K562 (cell line): ENCODE results near the gene EIF2S2. TPM values are rescaled to one million over a fixed set of nuclear protein-coding genes. Genes with fewer than 3 reads are reported as not detected.

Experiments
- ATAC-seq: fragments of 200-7000 bp; cut with Tn5 transposase; 3 replicates; pipeline ENCODE4 v1.9.1; 2020; ENCODE audit warnings: moderate library complexity
- BruUV-seq: library from RNA; stranded (reverse); fragments of 400-500 nt; replicated peaks from 2 replicates; lab custom pipeline; 2021; lab: Mats Ljungman, UMichigan
- CTCF ChIA-PET: fragments of 300-600 bp; formaldehyde crosslinking; extraction: SDS; loops from one replicate; lab custom pipeline; 2021; ENCODE audit warnings: low intra/inter-chr PET ratio; lab: Yijun Ruan, JAX
- POLR2A ChIA-PET: fragments of 300-600, 350-650 bp; sonication (Branson Sonifier 250); formaldehyde crosslinking; extraction: SDS; loops from one replicate; lab custom pipeline; 2021; ENCODE audit warnings: antibody characterized with exemption, inconsistent platforms; lab: Yijun Ruan, JAX
- DNase-seq, 4 experiments: peaks; one replicate each; pipeline versions ENCODE4 v3.0.0 to v3.0.0-alpha.2; 2011 to 2018; ENCODE audit warnings: low spot score in 3 of 4, mixed read lengths in 3 of 4; ENCODE audit errors: extremely low read depth in 1 of 4
- FAIRE-seq: peaks from 2 replicates; lab custom pipeline; 2011; peaks lifted over from hg19 to GRCh38; lab: Jason Lieb, UNC
- H2AFZ ChIP-seq: 2 replicates; pipeline ENCODE4 v1.6.0; 2011; ENCODE audit warnings: low read depth, low read length, control low read depth, inconsistent platforms
- H3K27ac ChIP-seq: fragments of 200-600 bp; 3 replicates; pipeline ENCODE4 v1.8.0; 2011; ENCODE audit warnings: low read depth, mild to moderate bottlenecking, control low read depth, inconsistent platforms, low read length, moderate library complexity, mixed read lengths; ENCODE audit errors: extremely low read depth
- H3K27me3 ChIP-seq, 2 experiments: fragments of 300-600 bp in 1 of 2; 2 replicates in 1 of 2; 3 replicates in 1 of 2; pipeline versions ENCODE4 v1.6.0 to v1.8.0; 2011; ENCODE audit warnings: inconsistent platforms in 2 of 2, low read length in 2 of 2, mild to moderate bottlenecking in 1 of 2, mixed read lengths in 1 of 2, moderate library complexity in 1 of 2; ENCODE audit not compliant: control insufficient read depth in 2 of 2, insufficient read depth in 2 of 2
- H3K36me3 ChIP-seq: fragments of 300-600 bp; 3 replicates; pipeline ENCODE4 v1.8.0; 2011; ENCODE audit warnings: mild to moderate bottlenecking, low read length, inconsistent platforms; ENCODE audit not compliant: control insufficient read depth, insufficient read depth
- H3K4me1 ChIP-seq, 2 experiments: fragments of 200-600 bp in 1 of 2; replicated peaks in 1 of 2; 2 replicates in 1 of 2; 3 replicates in 1 of 2; pipeline versions ENCODE4 v1.5.1 to v1.8.0; 2011; ENCODE audit warnings: inconsistent platforms in 2 of 2, low read length in 2 of 2, mild to moderate bottlenecking in 1 of 2, mixed read lengths in 1 of 2, moderate library complexity in 1 of 2; ENCODE audit not compliant: control insufficient read depth in 2 of 2, insufficient read depth in 2 of 2
- H3K4me2 ChIP-seq: 2 replicates; pipeline ENCODE4 v1.6.1; 2011; ENCODE audit warnings: low read length, control low read depth, inconsistent platforms, mixed read lengths; ENCODE audit not compliant: insufficient read depth
- H3K4me3 ChIP-seq: fragments of 200-600 bp; sonication (generic), shearing (Covaris generic); 2 replicates; pipeline ENCODE4 v1.5.1; 2016; ENCODE audit warnings: control low read depth, inconsistent platforms
- H3K79me2 ChIP-seq: fragments of 200-600 bp; 3 replicates; pipeline ENCODE4 v1.8.0; 2011; ENCODE audit warnings: low read length, inconsistent platforms; ENCODE audit not compliant: control insufficient read depth, insufficient read depth
- H3K9ac ChIP-seq, 2 experiments: 2 replicates each; pipeline versions ENCODE4 v1.6.0 to v1.6.1; 2011; ENCODE audit warnings: low read depth in 2 of 2, low read length in 2 of 2, control low read depth in 1 of 2, inconsistent platforms in 1 of 2, mild to moderate bottlenecking in 1 of 2, mixed read lengths in 1 of 2; ENCODE audit not compliant: insufficient read depth in 1 of 2
- H3K9me1 ChIP-seq: one replicate; pipeline ENCODE4 v1.6.0; 2011; ENCODE audit warnings: inconsistent platforms, mild to moderate bottlenecking, low read length, moderate library complexity; ENCODE audit not compliant: control insufficient read depth, insufficient read depth
- H3K9me3 ChIP-seq: replicated peaks from 2 replicates; pipeline ENCODE4 v1.5.1; 2011; ENCODE audit warnings: low read depth, low read length, inconsistent platforms; ENCODE audit not compliant: control insufficient read depth, insufficient read depth
- H4K20me1 ChIP-seq: replicated peaks from 2 replicates; pipeline ENCODE4 v1.6.1; 2011; ENCODE audit warnings: low read length, inconsistent platforms, mixed read lengths; ENCODE audit not compliant: control insufficient read depth, insufficient read depth
- CBX1 ChIP-seq: sonication (generic); IDR thresholded peaks from 2 replicates; pipeline ENCODE4 v1.6.1; 2016; ENCODE audit warnings: antibody characterized with exemption, low read depth, mild to moderate bottlenecking
- CHCHD3 ChIP-seq: fragments of 250-450 bp; sonication (Bioruptor Pico); IDR thresholded peaks from 2 replicates; pipeline ENCODE4 v2.1.2; 2022; ENCODE audit warnings: mild to moderate bottlenecking
- HDAC1 ChIP-seq, 2 experiments: fragments of 450-650 bp; IDR thresholded peaks; 2 replicates each; pipeline ENCODE4 v1.6.1; 2016 to 2017; ENCODE audit warnings: inconsistent platforms in 1 of 2, mild to moderate bottlenecking in 1 of 2, moderate library complexity in 1 of 2
- NFRKB ChIP-seq: fragments of 450-650 bp; IDR thresholded peaks from 2 replicates; pipeline ENCODE4 v1.6.1; 2016; ENCODE audit warnings: low read depth
- NFYB ChIP-seq: IDR thresholded peaks from 2 replicates; pipeline ENCODE4 v1.6.1; 2011; ENCODE audit warnings: mild to moderate bottlenecking, moderate library complexity; ENCODE audit not compliant: insufficient read length; ENCODE audit errors: extremely low read depth
- PHB2 ChIP-seq: fragments of 450-650 bp; IDR thresholded peaks from 2 replicates; pipeline ENCODE4 v1.6.1; 2017; ENCODE audit warnings: low read depth
- POLR2A ChIP-seq: fragments of 450-650 bp; conservative IDR thresholded peaks from 2 replicates; pipeline ENCODE4 v1.6.1; 2016
- POLR2B ChIP-seq: fragments of 450-650 bp; IDR thresholded peaks from 2 replicates; pipeline ENCODE4 v1.6.1; 2018; ENCODE audit warnings: low read depth; ENCODE audit not compliant: partially characterized antibody
- TEAD2 ChIP-seq: fragments of 450-650 bp; IDR thresholded peaks from 2 replicates; pipeline ENCODE4 v1.6.1; 2016; ENCODE audit warnings: missing genetic modification characterization, control low read depth, missing compliant biosample characterization
- XRCC5 ChIP-seq: fragments of 200-400 bp; formaldehyde crosslinking; IDR thresholded peaks from 2 replicates; pipeline ENCODE4 v1.6.1; 2017; ENCODE audit warnings: low read depth, mild to moderate bottlenecking, low read length
- ZNF780A ChIP-seq: fragments of 250-450 bp; sonication (Bioruptor Pico); IDR thresholded peaks from 2 replicates; pipeline ENCODE4 v1.5.0; 2021; ENCODE audit warnings: mild to moderate bottlenecking
- WGBS: fragments of 100-300 bp; shearing (Covaris generic); methylation state at CpG from one replicate; pipeline ENCODE4 v1.1.6; 2016; ENCODE audit warnings: low coverage, mixed read lengths; ENCODE audit not compliant: insufficient coverage; ENCODE audit errors: missing lambda C conversion rate; 5-methylcytosine and 5-hydroxymethylcytosine counted together
- in situ Hi-C: fragments of 300-500 bp; cut with MboI; formaldehyde crosslinking; loops from 4 replicates; pipeline ENCODE4 v1.15.0; 2018; ENCODE audit warnings: inconsistent platforms, mixed read lengths
- intact Hi-C: fragments of 100-400 bp; cut with micrococcal nuclease; formaldehyde crosslinking; loops from 2 replicates; pipeline ENCODE4 v1.14.2; 2022
- polyA plus RNA-seq, 8 experiments: library from polyadenylated mRNA; depleted of rRNA in 4 of 8; stranded (reverse) in 5 of 8; unstranded in 3 of 8; fragments of >200 nt; fragmentation: Nextera tagmentation in 2 of 8; fragmentation: Illumina TruSeq in 1 of 8; extraction: Ambion mirVana in 2 of 8; extraction: Trizol in 1 of 8; gene quantifications; 2 replicates each; pipeline versions ENCODE4 v1.2.1 to v1.2.3, GENCODE V29; 2011 to 2014; ENCODE audit warnings: inconsistent platforms in 1 of 8, missing spikeins in 1 of 8
- total RNA-seq, 7 experiments: library from RNA; depleted of rRNA in 6 of 7; stranded (reverse); fragments of >200 nt in 6 of 7; fragmentation: Illumina TruSeq in 2 of 7; extraction: Trizol in 2 of 7; gene quantifications; 2 replicates each; pipeline versions ENCODE4 v1.2.1 to v1.2.3, GENCODE V29; 2011 to 2021; ENCODE audit warnings: low replicate concordance in 1 of 7
- TF ChIP-seq, protein P1 (sequence below): fragments of 200-600 bp; sonication (generic); IDR thresholded peaks from one replicate; pipeline ENCODE4 v1.6.1; 2012; ENCODE audit warnings: mild to moderate bottlenecking, low read depth, low read length, inconsistent platforms

Gene EIF2S2
- total and polyA plus RNA-seq, 9 of the 15 experiments (the other 6 are each of a cell fraction or from before 2014, with no cell fraction given) = 79.7 to 220 (median 154) TPM

DNA sequence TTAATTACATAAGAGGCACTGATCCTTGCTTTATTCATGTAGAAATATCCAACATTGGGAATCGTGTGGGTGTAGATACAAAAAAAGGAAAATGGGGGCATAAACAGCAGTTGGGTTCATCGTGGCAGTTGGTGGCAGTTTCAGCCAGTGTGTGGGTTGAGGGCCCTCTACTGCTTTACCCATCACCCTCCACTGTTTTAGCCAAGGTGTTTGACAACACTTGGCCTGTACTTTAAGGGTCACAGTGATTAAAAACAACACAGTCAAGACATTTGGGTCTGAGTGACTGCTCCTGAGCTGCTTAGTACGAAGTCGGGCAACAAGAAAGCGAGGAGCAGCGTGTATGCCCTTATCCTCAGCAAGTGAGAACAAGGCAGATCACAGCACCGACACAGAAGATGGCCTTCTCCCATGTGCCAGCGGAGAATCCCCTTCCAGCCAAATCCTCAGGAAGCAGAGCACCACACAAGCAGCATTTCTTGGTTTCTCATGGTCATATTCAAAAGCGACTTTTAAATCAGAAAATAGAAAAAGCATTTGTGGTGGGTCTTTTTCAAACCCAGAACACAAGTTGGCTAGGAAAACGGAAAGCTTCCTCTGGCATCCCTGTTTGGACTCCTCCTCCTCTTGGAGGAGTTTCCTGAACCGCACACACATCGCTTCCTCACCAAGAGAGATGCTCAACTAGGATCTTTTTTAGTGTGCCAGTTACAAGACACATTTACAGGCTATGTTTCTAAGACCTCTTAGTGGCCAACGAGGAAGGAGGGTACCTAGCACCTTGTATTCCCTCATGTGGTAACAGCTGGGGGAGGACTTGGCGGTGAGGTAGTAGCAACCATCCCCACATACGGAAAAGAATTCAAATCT lies 23.5 kb downstream of the EIF2S2 start:
- DNase-seq (no peak), FAIRE-seq (no peak), ATAC-seq (no peak)
- WGBS = 90% methylated on average over 15 of the region's 15 CpGs
- no peak overlapping the region for H2AFZ ChIP-seq
- ChIA-PET CTCF (no interaction called here), POLR2A (interaction anchor here (0.9 to 4.2 kb wide), 4 partner anchors 9 to 20 kb away, joined by 3 to 17 read pairs (median 6); no protein-coding TSS in a partner anchor)
- no peaks in the 10 kb centered on the region for H3K27me3 ChIP-seq
- H3K79me2 ChIP-seq = peaks cover 36% of the 10 kb centered on the region
- H4K20me1 ChIP-seq = peaks cover 21% of the 10 kb centered on the region; the same call in 1 of the 2 replicates
- H3K9me3 ChIP-seq = no peaks in the 10 kb centered on the region
- no peaks in the 10 kb centered on the region for H3K9me1 ChIP-seq
- peaks cover 21 to 30% of the 10 kb centered on the region in 2 experiments for H3K4me1 ChIP-seq
- peaks cover 81% of the 10 kb centered on the region for H3K36me3 ChIP-seq
- no peak overlapping the region for H3K4me2 ChIP-seq
- intact Hi-C loops (no loop called here), in situ Hi-C loops (no loop called here)
- peak overlapping the region; percentile 23; the same call in 1 of the 3 replicates for H3K27ac ChIP-seq
- no peak overlapping the region for H3K9ac ChIP-seq
- no TSS peak for BruUV-seq
- no peak overlapping the region for H3K4me3 ChIP-seq
- TF ChIP-seq CBX1 (no peak), NFRKB (no peak), TEAD2 (tag) (no peak), POLR2A (peak; percentile 51; the same call in 1 of the 2 replicates), HDAC1 (IDR thresholded peaks at IDR 0.05) (no peak), CHCHD3 (CRISPR knock-in tag) (no peak), PHB2 (no peak), ZNF780A (no peak), NFYB (no peak), POLR2B (peak; percentile 23), XRCC5 (no peak)
- TF ChIP-seq, protein P1, sequence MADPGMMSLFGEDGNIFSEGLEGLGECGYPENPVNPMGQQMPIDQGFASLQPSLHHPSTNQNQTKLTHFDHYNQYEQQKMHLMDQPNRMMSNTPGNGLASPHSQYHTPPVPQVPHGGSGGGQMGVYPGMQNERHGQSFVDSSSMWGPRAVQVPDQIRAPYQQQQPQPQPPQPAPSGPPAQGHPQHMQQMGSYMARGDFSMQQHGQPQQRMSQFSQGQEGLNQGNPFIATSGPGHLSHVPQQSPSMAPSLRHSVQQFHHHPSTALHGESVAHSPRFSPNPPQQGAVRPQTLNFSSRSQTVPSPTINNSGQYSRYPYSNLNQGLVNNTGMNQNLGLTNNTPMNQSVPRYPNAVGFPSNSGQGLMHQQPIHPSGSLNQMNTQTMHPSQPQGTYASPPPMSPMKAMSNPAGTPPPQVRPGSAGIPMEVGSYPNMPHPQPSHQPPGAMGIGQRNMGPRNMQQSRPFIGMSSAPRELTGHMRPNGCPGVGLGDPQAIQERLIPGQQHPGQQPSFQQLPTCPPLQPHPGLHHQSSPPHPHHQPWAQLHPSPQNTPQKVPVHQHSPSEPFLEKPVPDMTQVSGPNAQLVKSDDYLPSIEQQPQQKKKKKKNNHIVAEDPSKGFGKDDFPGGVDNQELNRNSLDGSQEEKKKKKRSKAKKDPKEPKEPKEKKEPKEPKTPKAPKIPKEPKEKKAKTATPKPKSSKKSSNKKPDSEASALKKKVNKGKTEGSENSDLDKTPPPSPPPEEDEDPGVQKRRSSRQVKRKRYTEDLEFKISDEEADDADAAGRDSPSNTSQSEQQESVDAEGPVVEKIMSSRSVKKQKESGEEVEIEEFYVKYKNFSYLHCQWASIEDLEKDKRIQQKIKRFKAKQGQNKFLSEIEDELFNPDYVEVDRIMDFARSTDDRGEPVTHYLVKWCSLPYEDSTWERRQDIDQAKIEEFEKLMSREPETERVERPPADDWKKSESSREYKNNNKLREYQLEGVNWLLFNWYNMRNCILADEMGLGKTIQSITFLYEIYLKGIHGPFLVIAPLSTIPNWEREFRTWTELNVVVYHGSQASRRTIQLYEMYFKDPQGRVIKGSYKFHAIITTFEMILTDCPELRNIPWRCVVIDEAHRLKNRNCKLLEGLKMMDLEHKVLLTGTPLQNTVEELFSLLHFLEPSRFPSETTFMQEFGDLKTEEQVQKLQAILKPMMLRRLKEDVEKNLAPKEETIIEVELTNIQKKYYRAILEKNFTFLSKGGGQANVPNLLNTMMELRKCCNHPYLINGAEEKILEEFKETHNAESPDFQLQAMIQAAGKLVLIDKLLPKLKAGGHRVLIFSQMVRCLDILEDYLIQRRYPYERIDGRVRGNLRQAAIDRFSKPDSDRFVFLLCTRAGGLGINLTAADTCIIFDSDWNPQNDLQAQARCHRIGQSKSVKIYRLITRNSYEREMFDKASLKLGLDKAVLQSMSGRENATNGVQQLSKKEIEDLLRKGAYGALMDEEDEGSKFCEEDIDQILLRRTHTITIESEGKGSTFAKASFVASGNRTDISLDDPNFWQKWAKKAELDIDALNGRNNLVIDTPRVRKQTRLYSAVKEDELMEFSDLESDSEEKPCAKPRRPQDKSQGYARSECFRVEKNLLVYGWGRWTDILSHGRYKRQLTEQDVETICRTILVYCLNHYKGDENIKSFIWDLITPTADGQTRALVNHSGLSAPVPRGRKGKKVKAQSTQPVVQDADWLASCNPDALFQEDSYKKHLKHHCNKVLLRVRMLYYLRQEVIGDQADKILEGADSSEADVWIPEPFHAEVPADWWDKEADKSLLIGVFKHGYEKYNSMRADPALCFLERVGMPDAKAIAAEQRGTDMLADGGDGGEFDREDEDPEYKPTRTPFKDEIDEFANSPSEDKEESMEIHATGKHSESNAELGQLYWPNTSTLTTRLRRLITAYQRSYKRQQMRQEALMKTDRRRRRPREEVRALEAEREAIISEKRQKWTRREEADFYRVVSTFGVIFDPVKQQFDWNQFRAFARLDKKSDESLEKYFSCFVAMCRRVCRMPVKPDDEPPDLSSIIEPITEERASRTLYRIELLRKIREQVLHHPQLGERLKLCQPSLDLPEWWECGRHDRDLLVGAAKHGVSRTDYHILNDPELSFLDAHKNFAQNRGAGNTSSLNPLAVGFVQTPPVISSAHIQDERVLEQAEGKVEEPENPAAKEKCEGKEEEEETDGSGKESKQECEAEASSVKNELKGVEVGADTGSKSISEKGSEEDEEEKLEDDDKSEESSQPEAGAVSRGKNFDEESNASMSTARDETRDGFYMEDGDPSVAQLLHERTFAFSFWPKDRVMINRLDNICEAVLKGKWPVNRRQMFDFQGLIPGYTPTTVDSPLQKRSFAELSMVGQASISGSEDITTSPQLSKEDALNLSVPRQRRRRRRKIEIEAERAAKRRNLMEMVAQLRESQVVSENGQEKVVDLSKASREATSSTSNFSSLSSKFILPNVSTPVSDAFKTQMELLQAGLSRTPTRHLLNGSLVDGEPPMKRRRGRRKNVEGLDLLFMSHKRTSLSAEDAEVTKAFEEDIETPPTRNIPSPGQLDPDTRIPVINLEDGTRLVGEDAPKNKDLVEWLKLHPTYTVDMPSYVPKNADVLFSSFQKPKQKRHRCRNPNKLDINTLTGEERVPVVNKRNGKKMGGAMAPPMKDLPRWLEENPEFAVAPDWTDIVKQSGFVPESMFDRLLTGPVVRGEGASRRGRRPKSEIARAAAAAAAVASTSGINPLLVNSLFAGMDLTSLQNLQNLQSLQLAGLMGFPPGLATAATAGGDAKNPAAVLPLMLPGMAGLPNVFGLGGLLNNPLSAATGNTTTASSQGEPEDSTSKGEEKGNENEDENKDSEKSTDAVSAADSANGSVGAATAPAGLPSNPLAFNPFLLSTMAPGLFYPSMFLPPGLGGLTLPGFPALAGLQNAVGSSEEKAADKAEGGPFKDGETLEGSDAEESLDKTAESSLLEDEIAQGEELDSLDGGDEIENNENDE = no peak
